NT2/D1 (cell line): ENCODE measurements around the gene ALKBH6.

Experiments
- DNase-seq: peaks from one replicate; pipeline ENCODE4 v3.0.0-alpha.2; 2011; ENCODE audit warnings: low read depth, low spot score
- H3K27me3 ChIP-seq: 2 replicates; pipeline ENCODE4 v1.6.0; 2011; ENCODE audit warnings: mild to moderate bottlenecking; ENCODE audit not compliant: insufficient read length, insufficient read depth
- H3K36me3 ChIP-seq: 2 replicates; pipeline ENCODE4 v1.6.1; 2011; ENCODE audit warnings: mild to moderate bottlenecking, low read length, mixed read lengths; ENCODE audit not compliant: insufficient read depth, insufficient read length
- H3K4me1 ChIP-seq: 2 replicates; pipeline ENCODE4 v1.5.1; 2011; ENCODE audit not compliant: insufficient read depth, insufficient read length
- H3K4me3 ChIP-seq: 2 replicates; pipeline ENCODE4 v1.5.1; 2011; ENCODE audit warnings: low read depth; ENCODE audit not compliant: insufficient read length
- H3K9ac ChIP-seq: 2 replicates; pipeline ENCODE4 v1.6.0; 2011; ENCODE audit warnings: low read depth; ENCODE audit not compliant: insufficient read length
- H3K9me3 ChIP-seq: 2 replicates; pipeline ENCODE4 v1.5.1; 2011; ENCODE audit warnings: mild to moderate bottlenecking, low read length; ENCODE audit not compliant: insufficient read depth
- SUZ12 ChIP-seq: IDR thresholded peaks from 2 replicates; pipeline ENCODE4 v1.6.1; 2011; ENCODE audit not compliant: insufficient read length, insufficient read depth; ENCODE audit errors: extremely low read depth
- YY1 ChIP-seq: IDR thresholded peaks from 2 replicates; pipeline ENCODE4 v1.6.1; 2011; ENCODE audit not compliant: insufficient read length, insufficient read depth
- ZNF274 ChIP-seq: IDR thresholded peaks from 2 replicates; pipeline ENCODE4 v1.6.1; 2011; ENCODE audit warnings: mild to moderate bottlenecking, low read depth, low read length

Gene ALKBH6

DNA sequence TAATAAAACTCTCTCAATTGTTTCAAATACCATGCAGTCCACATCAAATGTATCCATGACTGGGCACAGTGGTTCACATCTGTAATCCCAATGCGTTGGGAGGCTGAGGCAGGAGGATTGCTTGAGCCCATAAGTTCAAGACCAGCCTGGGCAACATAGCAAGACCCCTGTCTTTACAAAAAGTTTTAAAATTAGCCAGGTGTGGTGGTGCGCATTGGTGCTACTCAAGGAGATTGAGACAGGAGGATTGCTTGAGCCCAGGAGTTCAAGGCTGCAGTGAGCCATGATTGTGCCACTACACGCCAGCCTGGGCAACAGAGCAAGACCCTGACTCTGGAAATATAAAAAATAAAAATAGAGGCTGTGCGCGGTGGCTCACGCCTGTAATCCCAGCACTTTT, 13.7 kb upstream of the ALKBH6 start:
- no peaks in the 10 kb centered on the region for H3K27me3 ChIP-seq
- H3K9me3 ChIP-seq, result no peaks in the 10 kb centered on the region
- no peaks in the 10 kb centered on the region for H3K4me1 ChIP-seq
- H3K4me3 ChIP-seq, result no peak overlapping the region
- no peak for DNase-seq
- peaks cover 20% of the 10 kb centered on the region for H3K36me3 ChIP-seq
- TF ChIP-seq ZNF274, result no peak
- TF ChIP-seq SUZ12, result no peak
- no peak for TF ChIP-seq YY1
- no peak overlapping the region for H3K9ac ChIP-seq

- DNase-seq, result no peak
- Histone ChIP-seq H3K4me1 (no peaks in the 10 kb centered on the region), H3K9me3 (no peaks in the 10 kb centered on the region), H3K4me3 (no peak overlapping the region), H3K9ac (no peak overlapping the region), H3K27me3 (no peaks in the 10 kb centered on the region), H3K36me3 (peaks cover 25% of the 10 kb centered on the region)
- TF ChIP-seq YY1 (no peak), ZNF274 (no peak), SUZ12 (no peak)
Measured at GRCh38 chr19:36026091-36026876, 12.3 kb upstream of the ALKBH6 start.

- TF ChIP-seq SUZ12, result no peak
- TF ChIP-seq YY1, result no peak
- no peak for TF ChIP-seq ZNF274
- peaks cover 25% of the 10 kb centered on the region for H3K36me3 ChIP-seq
- no peak for DNase-seq
- no peak overlapping the region for H3K4me3 ChIP-seq
- H3K27me3 ChIP-seq, result no peaks in the 10 kb centered on the region
- H3K4me1 ChIP-seq, result no peaks in the 10 kb centered on the region
- H3K9ac ChIP-seq, result no peak overlapping the region
- no peaks in the 10 kb centered on the region for H3K9me3 ChIP-seq
Measured at GRCh38 chr19:36025541-36025940, 11.5 kb upstream of the ALKBH6 start.

DNA sequence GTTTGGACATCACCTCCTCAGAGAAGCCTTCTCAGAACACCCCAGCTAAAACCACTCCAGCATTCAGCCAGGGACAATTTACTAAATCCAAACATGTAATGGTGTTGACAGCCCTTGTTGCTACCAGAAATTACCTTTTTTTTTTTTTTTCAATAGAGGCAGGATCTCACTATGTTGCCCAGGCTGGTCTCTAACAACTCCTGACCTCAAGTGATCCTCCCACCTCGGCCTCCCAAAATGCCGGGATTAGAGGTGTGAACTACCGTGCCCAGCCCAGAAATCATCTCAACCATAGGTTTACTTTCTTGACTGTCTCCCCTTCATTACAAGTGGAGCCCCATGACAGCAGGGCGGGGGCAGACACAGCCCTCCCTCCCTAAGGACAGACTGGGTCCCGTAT, 9.4 kb upstream of the ALKBH6 start:
- no peak overlapping the region for H3K9ac ChIP-seq
- no peaks in the 10 kb centered on the region for H3K9me3 ChIP-seq
- H3K36me3 ChIP-seq, result peaks cover 28% of the 10 kb centered on the region
- no peaks in the 10 kb centered on the region for H3K4me1 ChIP-seq
- no peak for DNase-seq
- no peaks in the 10 kb centered on the region for H3K27me3 ChIP-seq
- no peak overlapping the region for H3K4me3 ChIP-seq
- TF ChIP-seq ZNF274 (no peak), SUZ12 (no peak), YY1 (no peak)

DNA sequence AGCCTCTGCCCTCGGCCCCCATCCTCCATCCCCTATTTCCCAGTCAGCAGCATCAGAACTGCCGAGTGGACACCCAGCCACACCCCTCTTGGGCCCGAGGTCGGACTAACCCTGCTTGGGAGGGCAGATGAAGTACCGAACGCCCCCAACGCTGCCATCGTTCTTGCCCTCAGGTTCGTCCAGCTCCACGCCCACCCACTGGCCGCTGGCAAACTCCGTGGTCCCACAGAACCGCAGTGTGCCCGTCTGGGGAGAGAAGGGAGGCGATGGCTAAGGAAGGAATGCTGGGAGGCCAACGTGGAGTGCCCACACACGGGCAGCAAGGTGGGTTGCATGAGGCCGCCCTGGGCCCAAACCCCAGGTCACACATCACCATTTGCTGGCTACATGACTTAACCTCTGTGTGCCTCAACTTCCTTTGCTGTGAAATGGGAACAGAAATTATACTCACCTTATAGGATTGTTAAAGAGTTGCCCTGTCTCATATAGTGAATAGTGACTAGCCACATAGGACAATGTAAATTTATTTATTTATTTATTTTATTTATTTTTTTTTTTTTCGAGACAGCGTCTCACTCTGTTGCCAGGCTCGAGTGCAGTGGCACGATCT, 5.2 kb upstream of the ALKBH6 start:
- no peaks in the 10 kb centered on the region for H3K4me1 ChIP-seq
- TF ChIP-seq ZNF274, result no peak
- no peak overlapping the region for H3K9ac ChIP-seq
- H3K9me3 ChIP-seq, result no peaks in the 10 kb centered on the region
- H3K36me3 ChIP-seq, result peaks cover 23% of the 10 kb centered on the region
- no peak overlapping the region for H3K4me3 ChIP-seq
- no peak for DNase-seq
- H3K27me3 ChIP-seq, result no peaks in the 10 kb centered on the region

- no peaks in the 10 kb centered on the region for H3K9me3 ChIP-seq
- H3K4me3 ChIP-seq, result peak overlapping the region; percentile 67
- peaks cover 10% of the 10 kb centered on the region for H3K36me3 ChIP-seq
- no peaks in the 10 kb centered on the region for H3K27me3 ChIP-seq
- peak overlapping the region; percentile 72 for H3K9ac ChIP-seq
- H3K4me1 ChIP-seq, result peaks cover 7% of the 10 kb centered on the region
- no peak for DNase-seq
- no peak for TF ChIP-seq ZNF274
- TF ChIP-seq YY1, result no peak
- no peak for TF ChIP-seq SUZ12
Measured at GRCh38 chr19:36013280-36014011, 567 bp downstream of the ALKBH6 start.

DNA sequence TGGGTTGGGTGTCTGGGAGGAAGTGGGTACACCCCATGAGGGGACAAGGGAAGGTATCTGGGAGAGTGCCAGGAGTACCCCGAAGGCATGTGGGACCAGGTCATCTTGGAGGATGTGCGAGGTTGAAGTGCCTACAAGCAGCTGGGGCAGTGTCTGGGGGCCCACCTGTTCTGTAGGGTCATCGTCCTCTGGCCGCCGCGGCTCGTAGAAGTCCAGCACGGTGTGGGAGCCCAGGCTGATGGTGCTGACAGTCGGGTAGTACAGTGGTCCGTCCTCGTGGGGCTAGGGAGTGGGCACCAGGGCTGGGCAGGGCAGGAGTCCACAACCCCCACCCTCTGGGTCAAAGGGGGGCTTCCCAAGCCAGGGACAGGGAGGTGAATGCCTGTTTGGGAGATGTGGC, 3.6 kb downstream of the ALKBH6 start:
- H3K4me1 ChIP-seq, result peaks cover 9% of the 10 kb centered on the region
- TF ChIP-seq YY1 (no peak), ZNF274 (no peak), SUZ12 (no peak)
- H3K9me3 ChIP-seq, result no peaks in the 10 kb centered on the region
- H3K4me3 ChIP-seq, result no peak overlapping the region
- no peaks in the 10 kb centered on the region for H3K36me3 ChIP-seq
- H3K27me3 ChIP-seq, result no peaks in the 10 kb centered on the region
- no peak for DNase-seq
- H3K9ac ChIP-seq, result no peak overlapping the region
